Activated naive CD8-positive, alpha-beta T cell treated with anti-CD3 and anti-CD28 coated beads, Interleukin-2, amount 50 U/mL, for 24 hours (primary cell): ENCODE data around the gene STYXL2.

Source experiments
- ATAC-seq: fragments of 150-1000 bp; cut with Tn5 transposase; one replicate; pipeline ENCODE4 v1.10.0; 2021
- DNase-seq: peaks from one replicate; pipeline ENCODE4 v3.0.0; 2021
- H3K27ac Mint-ChIP-seq: one replicate; pipeline ENCODE4 v1.8.0; 2021; ENCODE audit warnings: mild to moderate bottlenecking, mixed read lengths
- H3K27me3 Mint-ChIP-seq: one replicate; pipeline ENCODE4 v1.8.0; 2021; ENCODE audit warnings: mixed read lengths
- H3K36me3 Mint-ChIP-seq: one replicate; pipeline ENCODE4 v1.8.0; 2021; ENCODE audit warnings: low read depth, mixed read lengths
- H3K4me1 Mint-ChIP-seq: one replicate; pipeline ENCODE4 v1.8.0; 2021; ENCODE audit warnings: mixed read lengths
- H3K4me3 Mint-ChIP-seq: one replicate; pipeline ENCODE4 v1.8.0; 2021; ENCODE audit warnings: mild to moderate bottlenecking, moderate library complexity, mixed read lengths
- H3K9me3 Mint-ChIP-seq: one replicate; pipeline ENCODE4 v1.8.0; 2021; ENCODE audit warnings: mixed read lengths

The STYXL2 gene

GRCh38 chr1:167066333-167067122 is 27.3 kb upstream of the STYXL2 start:
- Mint-ChIP-seq H3K27me3 (no peaks in the 10 kb centered on the region), H3K4me3 (peak overlapping the region; percentile 3), H3K9me3 (no peaks in the 10 kb centered on the region), H3K4me1 (no peaks in the 10 kb centered on the region), H3K27ac (no peak overlapping the region), H3K36me3 (no peaks in the 10 kb centered on the region)
- DNase-seq (peak; percentile 88), ATAC-seq (peak; percentile 85)

- DNase-seq (no peak), ATAC-seq (no peak)
- H3K9me3 Mint-ChIP-seq: no peaks in the 10 kb centered on the region
- no peak overlapping the region for H3K27ac Mint-ChIP-seq
- H3K36me3 Mint-ChIP-seq: no peaks in the 10 kb centered on the region
- no peak overlapping the region for H3K4me3 Mint-ChIP-seq
- no peaks in the 10 kb centered on the region for H3K4me1 Mint-ChIP-seq
- H3K27me3 Mint-ChIP-seq: no peaks in the 10 kb centered on the region
Observed at GRCh38 chr1:167067904-167068303, 26.0 kb upstream of the STYXL2 start.

- H3K4me1 Mint-ChIP-seq: no peaks in the 10 kb centered on the region
- H3K9me3 Mint-ChIP-seq: no peaks in the 10 kb centered on the region
- no peaks in the 10 kb centered on the region for H3K27me3 Mint-ChIP-seq
- H3K4me3 Mint-ChIP-seq: no peak overlapping the region
- H3K27ac Mint-ChIP-seq: no peak overlapping the region
- H3K36me3 Mint-ChIP-seq: no peaks in the 10 kb centered on the region
- ATAC-seq (no peak), DNase-seq (no peak)
Observed at GRCh38 chr1:167068761-167069160, 25.1 kb upstream of the STYXL2 start.

- no peaks in the 10 kb centered on the region for H3K27me3 Mint-ChIP-seq
- H3K9me3 Mint-ChIP-seq: no peaks in the 10 kb centered on the region
- no peak for ATAC-seq
- no peak for DNase-seq
- no peak overlapping the region for H3K4me3 Mint-ChIP-seq
- H3K27ac Mint-ChIP-seq: no peak overlapping the region
- peaks cover 15% of the 10 kb centered on the region for H3K4me1 Mint-ChIP-seq
- no peaks in the 10 kb centered on the region for H3K36me3 Mint-ChIP-seq
Observed at GRCh38 chr1:167071286-167071685, 22.6 kb upstream of the STYXL2 start.

- Mint-ChIP-seq H3K27ac (peak overlapping the region; percentile 24), H3K4me3 (no peak overlapping the region), H3K27me3 (no peaks in the 10 kb centered on the region), H3K36me3 (no peaks in the 10 kb centered on the region), H3K4me1 (peaks cover 24% of the 10 kb centered on the region), H3K9me3 (no peaks in the 10 kb centered on the region)
- ATAC-seq (no peak), DNase-seq (peak; percentile 11)
Observed at GRCh38 chr1:167076136-167076710, 17.7 kb upstream of the STYXL2 start.

GRCh38 chr1:167077128-167077867 is 16.6 kb upstream of the STYXL2 start:
- Mint-ChIP-seq H3K27me3 (no peaks in the 10 kb centered on the region), H3K36me3 (no peaks in the 10 kb centered on the region), H3K4me3 (no peak overlapping the region), H3K4me1 (peaks cover 24% of the 10 kb centered on the region), H3K9me3 (no peaks in the 10 kb centered on the region), H3K27ac (no peak overlapping the region)
- DNase-seq: no peak
- ATAC-seq: no peak

GRCh38 chr1:167077868-167078210 is 16.0 kb upstream of the STYXL2 start:
- no peaks in the 10 kb centered on the region for H3K27me3 Mint-ChIP-seq
- peaks cover 24% of the 10 kb centered on the region for H3K4me1 Mint-ChIP-seq
- H3K9me3 Mint-ChIP-seq: no peaks in the 10 kb centered on the region
- no peak overlapping the region for H3K4me3 Mint-ChIP-seq
- DNase-seq: no peak
- no peak for ATAC-seq
- no peak overlapping the region for H3K27ac Mint-ChIP-seq
- H3K36me3 Mint-ChIP-seq: no peaks in the 10 kb centered on the region

- H3K9me3 Mint-ChIP-seq: no peaks in the 10 kb centered on the region
- H3K4me3 Mint-ChIP-seq: no peak overlapping the region
- DNase-seq: no peak
- H3K36me3 Mint-ChIP-seq: no peaks in the 10 kb centered on the region
- peaks cover 4% of the 10 kb centered on the region for H3K4me1 Mint-ChIP-seq
- no peak overlapping the region for H3K27ac Mint-ChIP-seq
- no peak for ATAC-seq
- no peaks in the 10 kb centered on the region for H3K27me3 Mint-ChIP-seq
Observed at GRCh38 chr1:167081594-167082156, 12.2 kb upstream of the STYXL2 start.

GRCh38 chr1:167082511-167083027 is 11.3 kb upstream of the STYXL2 start:
- Mint-ChIP-seq H3K9me3 (no peaks in the 10 kb centered on the region), H3K4me1 (no peaks in the 10 kb centered on the region), H3K4me3 (no peak overlapping the region), H3K27ac (no peak overlapping the region), H3K27me3 (no peaks in the 10 kb centered on the region), H3K36me3 (no peaks in the 10 kb centered on the region)
- no peak for DNase-seq
- ATAC-seq: no peak

GRCh38 chr1:167083066-167083665 is 10.7 kb upstream of the STYXL2 start:
- no peaks in the 10 kb centered on the region for H3K27me3 Mint-ChIP-seq

GRCh38 chr1:167083871-167084270 is 10.0 kb upstream of the STYXL2 start:
- no peak overlapping the region for H3K4me3 Mint-ChIP-seq
- H3K9me3 Mint-ChIP-seq: no peaks in the 10 kb centered on the region

More at GRCh38 chr1:167083066-167083665, 10.7 kb upstream of the STYXL2 start:
- Mint-ChIP-seq H3K4me3 (no peak overlapping the region), H3K36me3 (no peaks in the 10 kb centered on the region), H3K27ac (no peak overlapping the region), H3K4me1 (no peaks in the 10 kb centered on the region), H3K9me3 (no peaks in the 10 kb centered on the region)
- ATAC-seq (no peak), DNase-seq (no peak)

GRCh38 chr1:167084757-167085156 is 9.1 kb upstream of the STYXL2 start:
- H3K27ac Mint-ChIP-seq: no peak overlapping the region
- ATAC-seq (no peak), DNase-seq (no peak)
- no peaks in the 10 kb centered on the region for H3K27me3 Mint-ChIP-seq
- no peaks in the 10 kb centered on the region for H3K36me3 Mint-ChIP-seq
- no peak overlapping the region for H3K4me3 Mint-ChIP-seq
- H3K4me1 Mint-ChIP-seq: peaks cover 7% of the 10 kb centered on the region
- no peaks in the 10 kb centered on the region for H3K9me3 Mint-ChIP-seq

More at GRCh38 chr1:167083871-167084270, 10.0 kb upstream of the STYXL2 start:
- Mint-ChIP-seq H3K27me3 (no peaks in the 10 kb centered on the region), H3K36me3 (no peaks in the 10 kb centered on the region), H3K27ac (no peak overlapping the region), H3K4me1 (no peaks in the 10 kb centered on the region)
- no peak for ATAC-seq
- DNase-seq: no peak

GRCh38 chr1:167086033-167086432 is 7.8 kb upstream of the STYXL2 start:
- Mint-ChIP-seq H3K4me1 (peaks cover 17% of the 10 kb centered on the region), H3K4me3 (no peak overlapping the region), H3K27me3 (no peaks in the 10 kb centered on the region), H3K27ac (no peak overlapping the region), H3K36me3 (no peaks in the 10 kb centered on the region), H3K9me3 (no peaks in the 10 kb centered on the region)
- DNase-seq: no peak
- ATAC-seq: no peak

- no peak overlapping the region for H3K27ac Mint-ChIP-seq
- no peak overlapping the region for H3K4me3 Mint-ChIP-seq
- H3K4me1 Mint-ChIP-seq: peaks cover 17% of the 10 kb centered on the region
- H3K27me3 Mint-ChIP-seq: no peaks in the 10 kb centered on the region
- DNase-seq (no peak), ATAC-seq (no peak)
- no peaks in the 10 kb centered on the region for H3K36me3 Mint-ChIP-seq
- H3K9me3 Mint-ChIP-seq: no peaks in the 10 kb centered on the region
Observed at GRCh38 chr1:167086768-167087167, 7.1 kb upstream of the STYXL2 start.
